Medulla oblongata (tissue), 1 donor: Measurements from ENCODE around the gene SPSB3.

Experiments
- DNase-seq: peaks from one replicate; pipeline ENCODE4 v3.0.0-alpha.2; 2015; ENCODE audit errors: extremely low spot score

The SPSB3 gene

GRCh38 chr16:1763521-1764511, 18.6 kb downstream of the SPSB3 start:
- DNase-seq = no peak

- DNase-seq = no peak
These were observed 19.4 kb downstream of the SPSB3 start for GRCh38 chr16:1762879-1763520.

GRCh38 chr16:1762196-1762878, 20.0 kb downstream of the SPSB3 start:
- DNase-seq = no peak

GRCh38 chr16:1761751-1762150, 20.6 kb downstream of the SPSB3 start:
- no peak for DNase-seq

GRCh38 chr16:1760911-1761310, 21.5 kb downstream of the SPSB3 start:
- no peak for DNase-seq

GRCh38 chr16:1759511-1759910, 22.9 kb downstream of the SPSB3 start:
- DNase-seq = no peak

- DNase-seq = no peak
These were observed 23.4 kb downstream of the SPSB3 start for GRCh38 chr16:1758923-1759322.

- no peak for DNase-seq
These were observed 24.5 kb downstream of the SPSB3 start for GRCh38 chr16:1757714-1758461.

GRCh38 chr16:1754204-1754603, 28.2 kb downstream of the SPSB3 start:
- DNase-seq = no peak

GRCh38 chr16:1752853-1753252, 29.5 kb downstream of the SPSB3 start:
- DNase-seq = no peak

GRCh38 chr16:1751946-1752345, 30.4 kb downstream of the SPSB3 start:
- DNase-seq = no peak

GRCh38 chr16:1749152-1750117, 32.9 kb downstream of the SPSB3 start:
- DNase-seq = no peak

- no peak for DNase-seq
These were observed 34.4 kb downstream of the SPSB3 start for GRCh38 chr16:1747934-1748333.

- no peak for DNase-seq
These were observed 35.6 kb downstream of the SPSB3 start for GRCh38 chr16:1746693-1747195.

GRCh38 chr16:1745900-1746692, 36.3 kb downstream of the SPSB3 start:
- DNase-seq = no peak

GRCh38 chr16:1745181-1745899, 37.0 kb downstream of the SPSB3 start:
- no peak for DNase-seq

- DNase-seq = no peak
These were observed 38.0 kb downstream of the SPSB3 start for GRCh38 chr16:1744338-1744840.
